Stromal cell of bone marrow (primary cell): ENCODE results near the gene SYNE1.
A peak's percentile ranks its signal among the peaks of the same experiment; 100 is the strongest.
"Not testable (repeated sequence)": the region's sequence is repeated elsewhere in the genome, so short reads cannot be mapped to it uniquely, and the experiment has no call there.

Experiments used
- DNase-seq: peaks from one replicate; pipeline ENCODE4 v3.0.0-alpha.2; 2012; ENCODE audit warnings: low read depth

SYNE1 gene

GRCh38 chr6:152098683-152099082 is 538.5 kb downstream of the SYNE1 start:
- no peak for DNase-seq

GRCh38 chr6:152096863-152097496 is 540.2 kb downstream of the SYNE1 start:
- DNase-seq, result peak; percentile 91

GRCh38 chr6:152094992-152095592 is 542.1 kb downstream of the SYNE1 start:
- peak; percentile 99 for DNase-seq

GRCh38 chr6:152094276-152094675 is 542.9 kb downstream of the SYNE1 start:
- no peak for DNase-seq

- DNase-seq, result no peak
Observed at GRCh38 chr6:152093711-152094110, 543.5 kb downstream of the SYNE1 start.

GRCh38 chr6:152091851-152092341 is 545.3 kb downstream of the SYNE1 start:
- DNase-seq, result peak; percentile 80

GRCh38 chr6:152091201-152091600 is 546.0 kb downstream of the SYNE1 start:
- no peak for DNase-seq

GRCh38 chr6:152089992-152090391 is 547.2 kb downstream of the SYNE1 start:
- DNase-seq, result peak; percentile 73

- no peak for DNase-seq
Observed at GRCh38 chr6:152087701-152088100, 549.5 kb downstream of the SYNE1 start.

- DNase-seq, result no peak
Observed at GRCh38 chr6:152087096-152087495, 550.1 kb downstream of the SYNE1 start.

GRCh38 chr6:152086223-152086873 is 550.8 kb downstream of the SYNE1 start:
- no peak for DNase-seq

- DNase-seq, result no peak
Observed at GRCh38 chr6:152085451-152085921, 551.7 kb downstream of the SYNE1 start.

- no peak for DNase-seq
Observed at GRCh38 chr6:152078804-152079203, 558.4 kb downstream of the SYNE1 start.

- no peak for DNase-seq
Observed at GRCh38 chr6:152078001-152078400, 559.2 kb downstream of the SYNE1 start.

- not testable (repeated sequence) for DNase-seq
Observed at GRCh38 chr6:152076242-152076641, 560.9 kb downstream of the SYNE1 start.

- no peak for DNase-seq
Observed at GRCh38 chr6:152071843-152072242, 565.3 kb downstream of the SYNE1 start.
